WTC11 (cell line): ENCODE data around the gene STK11.
A peak's percentile ranks its signal among the peaks of the same experiment; 100 is the strongest.

Experiments
- CTCF ChIP-seq: fragments of 200-600 bp; IDR thresholded peaks from 2 replicates; pipeline ENCODE4 v1.8.0; 2022; ENCODE audit warnings: antibody characterized with exemption
- E2F1 ChIP-seq: sonication (generic); formaldehyde crosslinking; IDR thresholded peaks from 2 replicates; pipeline ENCODE4 v1.8.0; 2022; ENCODE audit warnings: mild to moderate bottlenecking, missing genetic modification reagents
- KAT7 ChIP-seq: sonication (generic); formaldehyde crosslinking; IDR thresholded peaks from 2 replicates; pipeline ENCODE4 v1.8.1; 2023; ENCODE audit warnings: missing genetic modification reagents, mild to moderate bottlenecking, borderline replicate concordance
- PRDM15 ChIP-seq: sonication (generic); formaldehyde crosslinking; IDR thresholded peaks from 2 replicates; pipeline ENCODE4 v1.8.0; 2022; ENCODE audit warnings: missing genetic modification reagents
- ZNF263 ChIP-seq: sonication (generic); formaldehyde crosslinking; IDR thresholded peaks from 2 replicates; pipeline ENCODE4 v1.8.1; 2022; ENCODE audit warnings: low read depth, mild to moderate bottlenecking, moderate library complexity, missing genetic modification reagents
- ZNF425 ChIP-seq: fragments of 250-450 bp; sonication (Bioruptor Pico); conservative IDR thresholded peaks from 2 replicates; pipeline ENCODE4 v1.9.0; 2021; ENCODE audit warnings: mild to moderate bottlenecking
- TF ChIP-seq, protein P1 (sequence below): sonication (generic); formaldehyde crosslinking; IDR thresholded peaks from 2 replicates; pipeline ENCODE4 v1.8.0; 2023; ENCODE audit warnings: mild to moderate bottlenecking, missing genetic modification reagents

- TF ChIP-seq KAT7 (CRISPR knock-in tag) (no peak), CTCF (no peak), E2F1 (CRISPR knock-in tag) (0 out of 2 replicates have a peak, but pooled peaks have one; percentile 35), ZNF263 (CRISPR knock-in tag) (no peak), PRDM15 (CRISPR knock-in tag) (no peak), ZNF425 (CRISPR knock-in tag) (no peak; the same call in 1 of the 2 replicates)
- TF ChIP-seq, protein P1, sequence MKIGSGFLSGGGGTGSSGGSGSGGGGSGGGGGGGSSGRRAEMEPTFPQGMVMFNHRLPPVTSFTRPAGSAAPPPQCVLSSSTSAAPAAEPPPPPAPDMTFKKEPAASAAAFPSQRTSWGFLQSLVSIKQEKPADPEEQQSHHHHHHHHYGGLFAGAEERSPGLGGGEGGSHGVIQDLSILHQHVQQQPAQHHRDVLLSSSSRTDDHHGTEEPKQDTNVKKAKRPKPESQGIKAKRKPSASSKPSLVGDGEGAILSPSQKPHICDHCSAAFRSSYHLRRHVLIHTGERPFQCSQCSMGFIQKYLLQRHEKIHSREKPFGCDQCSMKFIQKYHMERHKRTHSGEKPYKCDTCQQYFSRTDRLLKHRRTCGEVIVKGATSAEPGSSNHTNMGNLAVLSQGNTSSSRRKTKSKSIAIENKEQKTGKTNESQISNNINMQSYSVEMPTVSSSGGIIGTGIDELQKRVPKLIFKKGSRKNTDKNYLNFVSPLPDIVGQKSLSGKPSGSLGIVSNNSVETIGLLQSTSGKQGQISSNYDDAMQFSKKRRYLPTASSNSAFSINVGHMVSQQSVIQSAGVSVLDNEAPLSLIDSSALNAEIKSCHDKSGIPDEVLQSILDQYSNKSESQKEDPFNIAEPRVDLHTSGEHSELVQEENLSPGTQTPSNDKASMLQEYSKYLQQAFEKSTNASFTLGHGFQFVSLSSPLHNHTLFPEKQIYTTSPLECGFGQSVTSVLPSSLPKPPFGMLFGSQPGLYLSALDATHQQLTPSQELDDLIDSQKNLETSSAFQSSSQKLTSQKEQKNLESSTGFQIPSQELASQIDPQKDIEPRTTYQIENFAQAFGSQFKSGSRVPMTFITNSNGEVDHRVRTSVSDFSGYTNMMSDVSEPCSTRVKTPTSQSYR, result 0 out of 2 replicates have a peak, but pooled peaks have one; percentile 44
Measured at GRCh38 chr19:1259206-1259875, 53.8 kb downstream of the STK11 start.
